ENCODE data around the gene PDE2A.

Gene PDE2A

DNA sequence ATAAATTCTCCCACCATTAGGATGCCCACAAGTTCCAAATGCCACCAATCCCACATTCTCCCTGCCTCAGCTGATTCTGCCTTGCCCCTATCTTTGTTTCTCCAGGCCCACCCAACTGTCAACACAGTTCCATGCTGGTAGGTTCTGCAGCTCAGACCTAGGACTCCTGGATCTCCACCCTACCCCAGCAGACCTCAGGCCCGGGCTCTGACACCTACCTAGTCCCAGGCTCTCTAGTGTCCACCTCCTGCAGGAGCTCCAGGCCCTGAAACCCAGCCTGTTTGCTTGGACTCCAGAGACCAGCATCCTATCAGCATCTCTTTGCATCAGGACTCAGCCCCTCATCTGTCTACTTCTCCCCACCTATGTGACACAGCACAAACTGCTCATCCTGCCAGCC is 86.5 kb downstream of the PDE2A start:
- DNase-seq, result no peak

DNA sequence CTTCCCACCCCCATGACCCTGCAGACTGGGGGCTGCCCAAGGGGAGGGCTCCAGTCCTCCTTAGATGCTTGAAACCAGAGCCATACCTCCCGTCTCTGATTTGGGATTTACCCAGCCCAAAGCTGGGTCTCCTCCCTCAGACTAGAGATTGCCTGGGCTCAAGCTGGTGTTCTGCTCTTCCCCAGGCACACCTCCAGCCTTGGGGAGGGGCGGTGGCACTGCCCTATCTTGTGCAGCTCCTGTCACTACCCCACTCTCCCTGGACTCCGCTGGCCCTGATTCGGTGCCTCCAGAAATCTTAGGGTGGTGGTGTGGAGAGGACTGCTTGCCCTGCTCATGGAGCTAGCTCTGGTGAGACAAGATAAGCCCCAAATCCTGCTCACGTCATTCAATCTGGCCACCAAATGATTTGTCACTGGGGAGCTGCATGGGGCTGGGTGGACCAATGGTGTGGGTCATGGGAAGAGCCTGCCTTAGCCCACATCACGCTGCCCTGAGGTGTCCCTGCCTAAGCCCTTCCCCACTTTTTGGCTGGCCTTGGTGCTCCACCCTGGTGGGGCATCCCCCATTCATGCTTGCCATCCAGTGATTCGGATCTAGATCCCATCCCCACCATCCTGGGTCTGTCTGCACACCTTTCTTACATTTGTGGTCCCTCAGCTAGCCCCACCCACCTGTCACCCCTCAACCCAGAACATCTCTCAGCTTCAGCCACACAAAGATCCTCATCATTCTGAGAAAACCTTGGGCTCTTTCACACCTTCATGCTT is 87.7 kb downstream of the PDE2A start:
- no peak for DNase-seq

DNA sequence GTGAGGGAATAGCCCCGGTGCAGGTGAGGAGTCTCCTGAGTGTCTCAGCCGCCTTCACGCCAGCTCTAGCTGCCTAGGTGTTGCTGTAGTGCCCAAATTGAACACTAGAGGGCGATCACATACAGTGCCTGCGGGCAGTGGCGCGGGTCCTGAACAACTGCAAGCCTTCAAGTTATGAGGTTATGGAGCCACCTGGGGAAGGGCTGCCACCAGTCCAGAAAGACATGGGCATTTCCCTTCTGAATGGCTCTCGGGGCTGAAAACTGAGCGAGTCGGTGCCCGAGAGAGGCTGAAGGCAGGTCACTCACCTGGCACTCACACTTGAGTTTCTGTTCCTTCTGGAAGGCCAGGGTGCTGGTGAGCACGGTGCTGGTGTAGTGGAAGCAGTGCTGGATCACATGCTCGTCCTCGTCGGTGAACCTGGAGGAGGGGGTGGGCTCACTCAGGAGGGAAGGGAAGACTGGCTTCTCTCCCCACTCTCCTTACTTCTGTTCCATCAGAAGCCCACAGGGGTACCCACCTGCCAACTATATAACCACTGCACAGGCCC is 88.4 kb downstream of the PDE2A start:
- DNase-seq, result no peak

DNA sequence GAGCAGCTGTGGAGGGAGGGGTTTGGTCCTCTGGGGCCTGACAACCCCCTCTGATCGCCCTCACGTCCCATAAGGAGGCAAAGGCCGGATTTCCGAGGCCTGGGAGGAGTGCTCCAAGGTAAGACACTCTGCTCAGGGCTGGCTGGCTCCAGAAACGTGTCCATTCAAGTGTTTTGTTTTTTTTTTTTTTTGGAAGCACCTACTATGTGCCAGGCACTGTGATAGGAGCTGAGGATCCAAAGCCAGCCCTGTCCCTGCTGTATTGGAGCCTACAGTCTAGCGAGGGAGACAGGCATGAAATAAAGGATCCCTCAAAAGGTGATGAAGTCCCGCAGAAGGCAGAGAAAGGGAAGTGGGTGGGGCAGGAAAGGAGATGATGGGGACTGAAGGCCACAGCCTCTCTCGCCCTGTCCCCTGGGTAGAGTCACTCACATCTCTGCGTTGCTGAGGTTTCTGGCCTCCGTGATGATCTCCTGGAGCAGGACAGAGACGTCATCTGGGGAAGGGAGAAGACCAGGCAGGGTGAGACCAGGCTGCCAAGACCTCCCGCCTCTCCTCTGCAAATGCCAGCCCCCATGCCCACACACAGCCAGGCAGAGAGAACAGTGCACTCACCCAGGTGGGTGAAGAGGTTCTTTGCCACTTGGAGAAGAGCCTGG is 89.2 kb downstream of the PDE2A start:
- no peak for DNase-seq

DNA sequence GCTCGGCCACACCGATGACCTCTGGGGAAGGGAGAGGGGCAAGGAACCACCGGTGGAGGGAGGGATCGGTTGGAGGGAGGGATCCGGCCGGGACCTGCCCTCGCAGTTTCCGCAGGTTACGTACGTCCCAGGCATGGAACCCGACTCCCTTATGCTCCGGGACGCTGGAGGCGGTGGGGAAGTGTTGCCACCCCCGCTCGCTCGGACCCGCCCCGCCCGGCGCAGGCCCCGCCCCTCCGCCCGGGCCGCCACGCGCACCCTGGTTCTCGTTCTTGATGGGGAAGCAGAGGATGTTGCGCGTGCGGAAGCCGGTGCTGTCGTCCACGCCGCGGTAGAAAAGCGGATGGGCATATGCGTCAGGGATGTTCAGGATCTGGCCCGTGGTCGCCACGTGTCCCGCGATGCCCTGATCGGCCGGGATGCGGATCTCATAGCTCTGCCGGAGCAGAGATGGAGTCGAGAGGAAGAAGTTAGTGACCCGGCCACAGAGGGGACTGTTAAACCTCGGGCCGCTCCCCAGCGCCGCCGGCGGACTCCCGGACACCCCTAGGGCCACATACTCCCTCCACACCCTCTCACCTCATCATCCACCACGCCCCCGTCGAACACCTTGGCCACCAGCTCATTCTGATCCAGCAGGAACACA is 89.8 kb downstream of the PDE2A start:
- no peak for DNase-seq

DNA sequence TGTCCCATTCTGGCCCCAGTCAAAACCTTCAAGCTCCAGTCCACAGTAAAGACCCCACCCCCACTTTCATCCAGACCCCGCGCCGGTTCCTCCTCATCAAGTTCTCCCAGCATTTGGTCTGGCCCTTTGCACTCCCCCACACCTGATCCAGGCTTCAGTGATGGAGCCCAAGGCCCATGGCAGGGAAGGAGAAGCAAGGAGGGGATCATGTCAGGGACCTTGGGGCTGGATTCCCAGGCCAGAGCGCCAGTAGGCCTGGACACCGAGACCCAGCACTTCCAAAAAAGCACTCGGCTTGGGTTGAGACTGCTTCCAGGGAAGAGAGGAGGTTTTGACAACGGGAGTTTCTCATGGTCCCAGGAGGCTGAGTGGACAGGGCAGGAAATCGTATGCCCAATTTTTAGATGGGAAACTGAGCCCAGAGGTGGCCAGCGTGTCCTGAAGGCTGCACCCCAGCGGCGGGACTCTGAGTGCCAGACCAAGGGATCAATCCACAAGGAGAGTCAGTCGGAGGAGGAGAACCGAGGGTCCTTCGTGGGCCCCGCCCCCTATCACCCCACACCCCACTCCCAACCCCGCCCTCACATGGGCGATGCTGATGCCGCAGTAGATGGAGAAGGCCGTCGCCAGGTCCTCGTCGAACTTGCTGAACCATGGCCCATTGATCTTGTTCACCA is 90.5 kb downstream of the PDE2A start:
- DNase-seq, result no peak

DNA sequence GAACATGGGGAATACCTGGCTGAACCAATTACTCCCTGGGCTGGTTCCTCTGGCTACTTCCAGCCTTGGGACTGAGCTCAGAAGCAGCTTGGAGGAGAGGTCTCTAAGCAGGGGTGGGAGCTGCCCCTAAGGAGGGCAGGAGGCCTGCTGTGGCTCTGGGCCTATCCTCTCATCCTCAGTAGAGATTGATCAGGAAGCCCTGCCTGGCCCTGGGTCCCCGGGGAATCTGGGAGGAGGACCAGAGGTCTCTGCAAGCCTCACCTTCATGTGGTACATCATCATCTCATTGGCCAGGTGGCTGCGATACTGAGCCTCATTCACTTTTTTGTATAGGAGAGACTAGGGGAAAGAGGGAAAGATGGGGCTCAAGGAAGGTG is 91.1 kb downstream of the PDE2A start:
- no peak for DNase-seq

DNA sequence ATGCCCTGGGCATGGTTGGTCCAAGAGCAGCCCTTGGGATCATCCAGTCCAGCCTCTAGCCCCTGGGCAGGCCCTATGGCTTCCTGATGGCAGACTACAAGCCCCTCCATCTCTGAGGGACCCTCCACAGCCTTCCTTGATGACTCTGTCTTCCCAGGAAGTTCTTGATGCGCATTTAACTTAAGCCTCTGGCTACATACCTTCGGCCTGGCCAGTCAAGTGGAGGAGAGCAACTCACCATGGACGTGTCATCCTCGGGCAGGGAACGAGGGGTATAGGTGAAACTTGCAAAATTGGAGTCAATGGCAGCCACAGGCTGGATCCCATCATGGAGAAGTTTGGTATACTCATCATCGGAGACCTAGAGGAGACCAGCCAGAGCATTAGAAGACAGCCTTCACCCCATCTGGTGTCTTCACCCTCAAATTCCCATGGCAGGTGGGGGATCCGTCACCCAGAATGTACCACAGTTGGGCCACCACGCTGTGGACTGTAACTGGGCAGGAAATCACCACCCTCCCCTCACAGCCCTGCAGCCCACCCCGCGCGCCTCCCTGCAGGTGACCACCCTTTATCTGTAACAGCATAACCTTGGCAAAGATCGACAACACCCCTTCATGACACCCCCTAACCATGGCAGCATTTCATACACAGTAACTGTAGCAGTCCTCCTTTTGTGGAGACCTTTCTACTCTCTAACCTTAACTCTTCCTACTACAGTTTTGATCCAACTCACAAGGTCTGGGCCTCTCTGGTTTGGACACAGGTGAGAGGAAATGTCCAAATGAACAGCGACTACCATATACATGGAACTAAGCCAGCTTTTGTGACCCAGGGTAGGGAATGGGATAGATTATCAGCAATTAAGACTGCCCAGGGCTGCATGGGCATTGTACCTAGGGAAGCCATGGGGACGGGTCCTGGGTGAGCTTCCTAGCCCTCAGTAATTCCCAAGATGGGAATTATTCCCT is 91.7 kb downstream of the PDE2A start:
- DNase-seq, result no peak

DNA sequence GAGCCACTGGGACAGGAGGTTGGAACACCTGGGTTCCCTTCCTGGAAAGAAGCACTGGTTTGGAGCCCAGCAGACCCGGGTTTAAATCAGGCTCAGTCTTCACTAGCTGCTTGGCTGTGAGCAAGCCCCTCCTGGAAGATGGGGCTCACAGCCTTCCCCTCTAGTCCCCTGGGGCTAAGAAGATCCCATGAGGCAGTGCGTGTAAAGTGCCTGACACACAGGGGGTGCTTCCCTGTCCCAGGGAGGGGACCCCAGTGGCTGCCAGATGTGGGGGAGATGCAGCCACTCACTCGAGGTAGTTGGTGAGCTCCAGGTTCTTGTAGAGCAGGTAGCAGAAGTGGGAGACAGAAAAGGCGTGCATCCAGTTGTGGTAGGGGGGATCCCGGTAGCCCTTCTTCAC is 93.2 kb downstream of the PDE2A start:
- DNase-seq, result no peak

DNA sequence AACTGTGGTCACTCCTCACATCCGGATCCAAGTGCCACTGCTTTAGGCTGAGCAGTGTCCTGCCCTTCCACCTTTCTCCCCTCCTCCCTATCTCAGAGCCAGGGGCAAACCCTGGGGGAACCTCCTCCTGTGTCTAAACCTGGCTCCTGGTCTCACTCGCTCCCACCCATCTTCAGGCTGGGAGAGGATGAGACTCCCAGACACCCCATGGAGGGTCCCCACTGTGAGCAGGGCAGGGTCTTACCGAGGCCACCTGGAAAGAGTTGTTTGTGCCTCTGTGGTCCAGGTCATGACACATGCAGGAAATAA is 93.6 kb downstream of the PDE2A start:
- DNase-seq, result no peak

DNA sequence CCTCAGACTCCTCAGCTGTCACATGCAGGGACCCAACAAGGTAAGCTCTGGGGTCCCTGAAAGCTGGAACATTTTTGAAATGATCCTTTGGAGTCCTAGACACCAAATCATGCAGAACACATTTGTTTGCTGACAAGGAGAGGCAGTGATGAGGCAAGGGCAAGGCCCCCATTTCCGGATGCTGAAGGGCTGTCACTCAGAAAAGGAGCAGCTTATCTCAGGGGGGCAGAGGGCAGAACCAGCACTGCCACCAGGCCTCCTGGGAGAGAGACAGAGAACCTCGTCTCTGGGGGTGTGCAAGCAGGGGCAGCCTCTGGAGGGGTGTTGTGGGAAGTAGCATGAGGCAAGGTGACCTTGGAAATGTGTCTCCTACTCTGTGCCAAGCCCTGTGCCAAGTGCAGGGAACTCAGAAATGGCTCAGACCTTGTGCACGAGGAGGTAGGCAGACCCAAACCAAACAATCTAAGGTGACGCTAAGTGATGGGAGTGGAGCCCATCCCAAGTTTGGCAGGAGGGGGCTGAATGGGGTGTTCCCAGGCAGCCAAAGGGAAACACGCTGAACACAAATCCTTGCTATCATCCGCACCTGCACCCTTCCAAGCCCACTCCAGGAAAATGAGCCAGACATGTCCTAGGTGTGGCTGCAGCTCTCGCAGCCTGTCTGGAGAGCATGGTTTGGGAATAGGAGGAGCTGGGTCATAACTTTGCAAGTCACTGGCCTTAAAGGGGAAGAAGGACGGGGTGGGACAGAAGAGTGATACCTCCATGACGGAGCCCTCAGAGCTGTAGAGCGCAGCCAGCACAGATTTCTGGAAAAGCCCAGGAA is 94.2 kb downstream of the PDE2A start:
- DNase-seq, result no peak

DNA sequence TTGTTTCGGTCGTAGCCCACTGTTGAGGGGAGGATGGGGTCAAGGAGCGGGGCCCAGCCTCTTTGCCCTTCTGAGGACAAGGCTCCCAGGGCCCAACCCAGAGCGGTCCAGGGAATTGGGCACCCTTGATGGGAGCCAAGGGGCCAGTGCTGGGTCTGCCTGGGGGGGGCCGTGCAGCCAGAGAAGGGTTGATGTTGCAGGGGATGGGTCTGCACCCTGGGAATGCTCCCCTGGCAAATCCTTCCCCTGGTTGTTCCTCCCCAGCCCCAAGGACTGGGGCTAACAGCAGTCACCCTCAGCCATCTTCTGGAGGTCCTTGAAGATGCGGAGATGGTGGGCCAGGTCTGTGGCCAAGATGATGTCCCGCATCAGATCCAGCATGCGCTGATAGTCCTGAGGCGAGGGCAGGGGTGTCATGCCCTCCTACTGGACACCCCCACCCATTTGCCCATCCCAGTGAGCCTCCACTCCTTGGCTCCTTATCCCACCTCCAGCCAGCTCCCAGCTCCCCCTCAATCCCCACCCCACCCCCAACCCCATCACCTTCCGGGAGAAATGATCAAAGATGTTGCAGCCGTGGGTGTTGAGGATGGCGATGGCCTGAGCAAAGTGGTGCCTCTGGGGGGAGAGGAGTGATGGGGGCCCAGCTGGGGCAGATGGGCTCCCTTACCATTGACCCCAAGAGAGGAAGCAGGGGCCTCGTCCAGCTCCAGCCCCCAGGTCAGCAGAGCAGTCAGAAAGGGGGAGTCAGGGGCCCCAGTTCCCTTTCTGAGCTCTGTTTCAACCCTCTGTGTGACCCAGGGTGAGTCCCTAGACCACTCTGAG is 95.0 kb downstream of the PDE2A start:
- DNase-seq, result no peak

DNA sequence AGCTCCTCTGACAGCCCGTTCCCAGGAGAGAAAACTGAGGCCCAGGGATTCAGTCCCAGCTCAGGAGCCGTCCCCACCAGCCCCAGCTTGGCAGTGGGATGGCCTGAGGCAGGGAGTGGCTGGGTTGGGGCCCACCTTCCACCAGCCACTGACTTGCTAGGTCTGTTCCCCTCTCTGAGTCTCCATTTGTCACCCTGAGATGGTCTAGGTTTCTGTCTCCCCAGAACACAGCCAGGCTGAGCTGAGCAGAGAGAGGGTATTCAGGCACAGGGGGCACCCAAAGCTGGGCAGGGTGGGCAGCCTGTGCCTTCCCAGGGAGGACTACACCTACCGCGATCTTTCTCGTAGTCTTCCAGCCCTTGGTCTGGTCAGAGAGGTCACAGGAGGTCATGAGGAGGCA is 95.7 kb downstream of the PDE2A start:
- DNase-seq, result no peak

DNA sequence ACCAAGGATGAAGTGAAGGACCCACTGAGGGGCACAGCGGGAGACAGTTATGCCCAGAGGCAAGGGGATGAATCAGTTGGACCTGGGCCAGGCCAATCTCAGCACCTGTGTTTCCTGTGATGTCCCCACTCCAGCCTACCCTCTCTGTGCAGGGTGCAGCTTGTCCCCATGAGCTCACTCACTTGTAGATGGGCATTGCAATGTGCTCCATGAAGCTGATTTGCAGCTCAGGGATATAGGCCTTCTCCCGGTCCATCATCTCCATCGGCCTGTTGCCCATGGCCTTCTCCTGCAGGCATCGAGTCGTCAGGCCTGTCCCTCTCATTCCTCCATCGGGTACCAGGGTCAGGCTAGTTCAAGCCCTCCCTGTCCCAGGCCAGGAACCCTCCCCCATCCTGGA is 96.2 kb downstream of the PDE2A start:
- DNase-seq, result no peak

DNA sequence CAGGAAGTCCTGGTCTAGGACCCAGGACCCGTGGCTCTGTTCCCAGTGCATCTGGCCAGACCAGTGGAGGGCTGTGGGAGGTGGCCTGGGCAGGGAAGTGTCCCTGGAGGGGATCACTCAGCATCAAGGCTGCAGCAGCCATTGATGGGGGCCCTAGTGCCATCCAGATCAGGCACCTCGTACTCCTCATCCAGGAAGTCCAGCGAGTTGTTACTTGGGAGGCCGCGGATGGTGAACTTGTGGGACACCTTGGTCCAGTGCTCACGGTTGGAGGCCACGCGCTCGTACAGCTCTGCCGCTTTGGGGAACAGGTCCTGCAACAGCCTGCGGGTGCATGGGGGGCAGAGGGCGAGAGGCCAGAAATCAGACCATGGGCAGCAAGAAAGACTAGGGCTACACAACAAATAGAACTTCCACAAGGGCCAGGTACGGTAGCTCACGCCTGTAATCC is 96.9 kb downstream of the PDE2A start:
- DNase-seq, result no peak

DNA sequence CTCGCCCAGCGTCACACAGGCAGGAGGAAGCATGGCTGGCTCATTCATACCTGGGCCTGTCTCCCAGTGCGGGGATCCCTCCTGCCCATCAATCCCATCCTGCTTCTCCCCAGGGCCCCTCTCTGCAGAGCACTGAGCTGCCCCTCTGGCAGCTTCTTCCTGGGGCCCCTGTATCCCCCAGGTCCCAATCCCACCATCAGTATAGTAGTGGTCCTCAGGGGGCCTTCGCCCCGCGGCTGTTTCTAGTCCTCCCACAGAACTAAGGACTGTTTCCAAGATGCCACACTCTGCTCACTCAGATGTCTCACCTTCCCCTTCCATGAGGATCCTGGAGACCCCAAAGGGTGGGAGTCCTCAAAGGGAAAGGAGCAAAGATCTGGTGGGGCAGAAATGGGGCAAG is 97.6 kb downstream of the PDE2A start:
- no peak for DNase-seq

DNA sequence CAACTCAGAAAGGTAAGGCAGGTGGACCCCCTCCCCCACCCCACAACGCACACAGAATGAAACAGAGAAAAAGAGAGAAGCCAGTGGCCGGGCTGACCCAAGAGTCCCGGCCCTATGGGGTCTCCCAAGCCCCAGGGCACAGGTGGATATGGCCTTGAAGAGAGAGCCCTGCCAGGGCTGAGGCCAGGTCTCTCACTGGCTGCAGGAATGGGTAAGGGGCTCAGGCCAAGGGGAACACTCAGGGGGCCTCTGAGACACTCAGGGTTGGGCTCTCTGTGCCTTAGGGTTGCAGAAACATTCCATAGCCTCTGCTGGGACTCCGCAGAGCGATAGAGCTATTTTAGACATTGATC is 98.0 kb downstream of the PDE2A start:
- DNase-seq, result no peak

DNA sequence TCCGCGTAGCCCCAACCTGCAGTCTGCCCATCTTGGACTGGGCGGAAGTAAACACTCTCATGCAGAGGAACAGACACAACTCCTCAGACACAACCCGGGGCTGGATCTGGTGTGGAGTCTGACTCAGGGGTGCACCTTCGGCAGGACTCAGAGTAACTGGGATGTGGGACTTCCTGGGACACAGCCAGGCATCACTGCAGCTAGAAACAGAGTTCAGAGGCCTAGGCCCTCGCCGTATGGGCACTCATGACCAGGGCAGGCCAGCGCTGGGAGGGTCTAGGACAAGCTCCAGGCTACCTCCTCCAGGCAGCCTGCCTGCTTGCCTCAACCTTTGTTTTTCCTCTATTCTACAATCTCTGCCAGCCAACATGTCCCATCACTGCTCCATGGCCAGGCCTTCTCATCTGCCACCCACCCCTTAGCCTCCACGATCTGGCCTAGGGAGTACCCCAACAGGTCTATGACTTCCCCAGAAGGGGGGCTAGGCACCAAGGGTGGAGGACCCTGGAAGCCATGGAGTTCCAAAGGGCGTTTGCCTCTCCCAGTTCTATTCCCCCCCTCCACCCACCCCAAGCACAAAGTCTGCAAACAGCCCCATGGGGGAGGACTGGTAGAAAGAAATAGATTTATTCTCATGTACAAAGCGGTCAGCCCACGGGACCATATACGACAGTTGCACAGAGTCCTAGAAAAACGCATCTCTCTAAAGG is 98.5 kb downstream of the PDE2A start:
- DNase-seq, result no peak

DNA sequence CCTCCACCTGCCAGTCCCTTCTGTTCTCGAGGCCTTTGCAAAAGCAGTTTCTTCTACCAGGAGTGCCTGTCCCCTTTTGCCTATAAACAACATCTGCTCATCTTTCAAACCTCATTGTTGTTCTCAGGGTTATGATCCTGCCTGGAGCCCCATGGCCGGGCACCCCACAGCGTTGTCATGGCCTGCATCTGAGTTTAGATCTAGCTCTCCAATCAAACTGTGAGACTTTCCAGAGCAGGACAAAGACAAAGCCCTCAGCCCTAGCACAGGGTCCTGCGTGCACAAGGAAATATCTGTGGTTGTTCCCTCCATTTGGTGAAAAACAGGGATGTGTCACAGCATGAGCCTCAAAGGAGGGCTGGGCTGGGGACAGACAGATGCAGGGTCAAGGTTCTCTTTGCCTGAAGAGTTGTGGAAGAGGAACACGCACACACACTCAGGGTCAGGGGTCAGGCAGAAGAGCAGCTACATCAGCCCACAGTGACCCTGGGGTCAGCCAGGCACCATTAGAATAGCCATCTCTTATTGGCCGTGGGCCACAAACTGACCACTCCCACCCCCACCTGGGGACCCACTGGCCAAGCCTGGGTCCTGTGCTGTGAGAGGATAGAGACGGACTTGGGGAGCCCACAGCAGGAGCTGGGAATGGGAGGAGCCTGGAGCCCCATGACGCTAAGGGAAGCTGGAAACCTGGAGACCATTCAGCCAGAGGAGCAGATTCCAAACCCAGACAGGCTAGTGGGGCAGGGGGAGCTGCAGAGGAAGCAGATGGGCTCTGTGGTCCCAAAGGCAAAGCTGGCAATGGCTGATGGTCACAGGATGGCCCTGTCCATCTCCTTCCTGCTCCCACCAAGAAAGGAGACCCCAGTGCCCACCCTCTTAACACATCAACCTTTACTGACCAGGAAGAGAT is 99.4 kb downstream of the PDE2A start:
- DNase-seq, result no peak
